HCT116 (cell line): ENCODE data around the gene ANTXR2. TPM values are rescaled to one million over a fixed set of nuclear protein-coding genes. Genes with fewer than 3 reads are reported as not detected.

Experiments
- ATAC-seq: fragments of 200-7000 bp; cut with Tn5 transposase; 2 replicates; pipeline ENCODE4 v1.9.1; 2020; ENCODE audit warnings: mild to moderate bottlenecking, moderate library complexity
- BruUV-seq: library from RNA; stranded (reverse); fragments of 400-500 nt; replicated peaks from 2 replicates; lab custom pipeline; 2021; lab: Mats Ljungman, UMichigan
- CTCF ChIA-PET: fragments of 300-600 bp; sonication (Branson Sonifier 250); formaldehyde crosslinking; loops from one replicate; lab custom pipeline; 2021; ENCODE audit warnings: antibody characterized with exemption; lab: Charles Lee
- POLR2A ChIA-PET: fragments of 300-600, 350-600 bp; sonication (Branson Sonifier 250); formaldehyde crosslinking; loops from one replicate; lab custom pipeline; 2021; ENCODE audit warnings: antibody characterized with exemption; lab: Charles Lee
- RAD21 ChIA-PET, 2 experiments: fragments of 300-600 bp; sonication (Branson Sonifier 250); formaldehyde crosslinking; loops; one replicate each; lab custom pipeline; 2023; ENCODE audit warnings: low total read pairs in 2 of 2; ENCODE audit not compliant: uncharacterized antibody in 2 of 2, unreplicated experiment in 2 of 2, low non-redundant PET in 1 of 2; lab: Charles Lee
- DNase-seq: peaks from one replicate; pipeline ENCODE4 v3.0.0-alpha.2; 2010; ENCODE audit warnings: low read depth, low spot score
- H2AFZ ChIP-seq: fragments of 200-600 bp; shearing (Covaris generic), sonication (generic); 2 replicates; pipeline ENCODE4 v1.6.1; 2017; ENCODE audit warnings: low read depth, mixed run types, mixed read lengths, antibody characterized with exemption, low read length; ENCODE audit not compliant: poor library complexity, severe bottlenecking
- H3K27ac ChIP-seq: 2 replicates; pipeline ENCODE4 v1.5.1; 2012; ENCODE audit warnings: low read depth, low read length
- H3K27me3 ChIP-seq: fragments of 200-600 bp; sonication (generic); 2 replicates; pipeline ENCODE4 v1.6.1; 2016; ENCODE audit warnings: mixed run types, low read length, mixed read lengths; ENCODE audit not compliant: insufficient read depth
- H3K36me3 ChIP-seq, 2 experiments: fragments of 200-500 bp in 1 of 2; fragments of 200-600 bp in 1 of 2; sonication (Bioruptor generic) in 1 of 2; sonication (generic) in 1 of 2; 2 replicates each; pipeline versions ENCODE4 v1.5.1 to v1.6.1; 2014 to 2016; ENCODE audit warnings: low read length in 2 of 2, inconsistent platforms in 1 of 2, mixed read lengths in 1 of 2, mixed run types in 1 of 2; ENCODE audit not compliant: insufficient read depth in 2 of 2, control insufficient read depth in 1 of 2
- H3K4me1 ChIP-seq, 2 experiments: fragments of 200-600 bp in 1 of 2; sonication (generic) in 1 of 2; 2 replicates each; pipeline versions ENCODE4 v1.5.1 to v1.6.1; 2012 to 2017; ENCODE audit warnings: low read length in 2 of 2, inconsistent platforms in 1 of 2, mild to moderate bottlenecking in 1 of 2, mixed read lengths in 1 of 2, mixed run types in 1 of 2, moderate library complexity in 1 of 2; ENCODE audit not compliant: insufficient read depth in 2 of 2, control insufficient read depth in 1 of 2
- H3K4me2 ChIP-seq: fragments of 200-600 bp; sonication (generic); 2 replicates; pipeline ENCODE4 v1.6.1; 2017; ENCODE audit warnings: mixed run types, low read length, mixed read lengths
- H3K4me3 ChIP-seq, 2 experiments: fragments of 200-600 bp in 1 of 2; sonication (generic) in 1 of 2; replicated peaks in 1 of 2; 2 replicates each; pipeline ENCODE4 v1.5.1; 2011 to 2016; ENCODE audit warnings: low read length in 2 of 2, control low read depth in 1 of 2, low read depth in 1 of 2, mild to moderate bottlenecking in 1 of 2, mixed read lengths in 1 of 2, mixed run types in 1 of 2
- H3K79me2 ChIP-seq: fragments of 200-600 bp; sonication (generic); 2 replicates; pipeline ENCODE4 v1.6.1; 2017; ENCODE audit warnings: mild to moderate bottlenecking, mixed run types, low read length, moderate library complexity, mixed read lengths; ENCODE audit not compliant: insufficient read depth
- H3K9ac ChIP-seq: fragments of 200-600 bp; sonication (generic); 2 replicates; pipeline ENCODE4 v1.6.1; 2016; ENCODE audit warnings: low read length, mixed read lengths
- H3K9me2 ChIP-seq: fragments of 200-600 bp; sonication (generic), shearing (Covaris generic); 2 replicates; pipeline ENCODE4 v1.6.1; 2017; ENCODE audit warnings: mixed run types, mild to moderate bottlenecking, moderate library complexity; ENCODE audit not compliant: insufficient read depth
- H3K9me3 ChIP-seq, 2 experiments: fragments of 200-500 bp in 1 of 2; fragments of 200-600 bp in 1 of 2; sonication (Bioruptor generic) in 1 of 2; sonication (generic) in 1 of 2; 2 replicates each; pipeline ENCODE4 v1.6.1; 2014 to 2017; ENCODE audit warnings: low read length in 2 of 2, mixed read lengths in 2 of 2, inconsistent platforms in 1 of 2, low read depth in 1 of 2, mild to moderate bottlenecking in 1 of 2, mixed run types in 1 of 2, moderate library complexity in 1 of 2; ENCODE audit not compliant: control insufficient read depth in 1 of 2, insufficient read depth in 1 of 2
- H4K20me1 ChIP-seq: fragments of 200-600 bp; sonication (generic), shearing (Covaris generic); 2 replicates; pipeline ENCODE4 v1.6.1; 2017; ENCODE audit warnings: mixed run types, mild to moderate bottlenecking, moderate library complexity; ENCODE audit not compliant: insufficient read depth
- CTCF ChIP-seq, 3 experiments: fragments of 200-600 bp in 1 of 3; sonication (generic) in 1 of 3; IDR thresholded peaks in 2 of 3; conservative IDR thresholded peaks in 1 of 3; 2 replicates each; pipeline ENCODE4 v1.5.1; 2012 to 2017; ENCODE audit warnings: low read depth in 2 of 3, low read length in 2 of 3, antibody characterized with exemption in 1 of 3, borderline replicate concordance in 1 of 3, control low read depth in 1 of 3, mild to moderate bottlenecking in 1 of 3, mixed read lengths in 1 of 3, mixed run types in 1 of 3, moderate library complexity in 1 of 3; ENCODE audit not compliant: insufficient read depth in 1 of 3
- EZH2 ChIP-seq: fragments of 200-600 bp; sonication (generic); IDR thresholded peaks from 2 replicates; pipeline ENCODE4 v1.6.1; 2017; ENCODE audit warnings: antibody characterized with exemption, mixed run types
- FOSL1 ChIP-seq: IDR thresholded peaks from 2 replicates; pipeline ENCODE4 v1.6.1; 2012; ENCODE audit warnings: low read depth
- ZFX ChIP-seq: fragments of 450-650 bp; IDR thresholded peaks from 2 replicates; pipeline ENCODE4 v1.6.1; 2017
- intact Hi-C: fragments of 100-400 bp; cut with micrococcal nuclease; formaldehyde crosslinking; loops from 2 replicates; pipeline ENCODE4 v1.10.0; 2022
- total RNA-seq: library from RNA; stranded (reverse); gene quantifications from one replicate; pipeline ENCODE4 v1.2.1, GENCODE V29; 2021; ENCODE audit not compliant: unreplicated experiment

ANTXR2 gene
- total RNA-seq, 1 experiment from 2014 or later: 6.3 TPM

- TF ChIP-seq CTCF (IDR thresholded peaks at IDR 0.05 in 2 of 3, conservative IDR thresholded peaks at IDR 0.05 in 1 of 3; ENCODE audit: borderline replicate concordance in 1 of 3, insufficient read depth in 1 of 3, low read depth in 2 of 3, low read length in 2 of 3) (no peak), FOSL1 (peak; percentile 47; the same call in 1 of the 2 replicates), EZH2 (no peak)
These were observed 2.9 kb downstream of the ANTXR2 start (continued) for GRCh38 chr4:80069837-80070731.

- RAD21 ChIA-PET: no interaction called here
- no peak overlapping the region for H2AFZ ChIP-seq
- no peaks in the 10 kb centered on the region for H3K27me3 ChIP-seq
- H3K9me3 ChIP-seq: no peaks in the 10 kb centered on the region
- H3K9ac ChIP-seq: no peak overlapping the region
- POLR2A ChIA-PET: no interaction called here
- H3K79me2 ChIP-seq: no peaks in the 10 kb centered on the region
- peaks cover 5 to 43% of the 10 kb centered on the region in 2 experiments for H3K4me1 ChIP-seq
- no peak overlapping the region for H3K4me3 ChIP-seq
- ATAC-seq: no peak
- CTCF ChIA-PET: no interaction called here
- BruUV-seq: no TSS peak
- no peak for DNase-seq
- H3K9me2 ChIP-seq: no peaks in the 10 kb centered on the region
- intact Hi-C loops: no loop called here
- H3K27ac ChIP-seq: no peak overlapping the region
- TF ChIP-seq FOSL1 (0 out of 2 replicates have a peak, but pooled peaks have one; percentile 23), ZFX (no peak)
- no peaks in the 10 kb centered on the region for H4K20me1 ChIP-seq
- H3K4me2 ChIP-seq: peak overlapping the region; percentile 86
- no peaks in the 10 kb centered on the region for H3K36me3 ChIP-seq
These were observed 3.8 kb downstream of the ANTXR2 start for GRCh38 chr4:80069108-80069836.
